Muscle layer of duodenum (tissue), 2 donors: Measurements from ENCODE around the gene TPMT.
"Not testable (repeated sequence)": the region's sequence is repeated elsewhere in the genome, so short reads cannot be mapped to it uniquely, and the experiment has no call there.

Source experiments
- H3K27ac ChIP-seq: one replicate; pipeline ENCODE4 v1.7.0; 2013; ENCODE audit warnings: mild to moderate bottlenecking, low read length
- H3K27me3 ChIP-seq: one replicate; pipeline ENCODE4 v1.7.0; 2013; ENCODE audit warnings: low read depth, mild to moderate bottlenecking, control low read depth, low read length
- H3K36me3 ChIP-seq, 2 donors: one replicate each; pipeline ENCODE4 v1.7.0; 2013; ENCODE audit warnings: low read length in 2 of 2, control low read depth in 1 of 2, mild to moderate bottlenecking in 1 of 2; ENCODE audit not compliant: insufficient read depth in 2 of 2, control insufficient read depth in 1 of 2
- H3K4me1 ChIP-seq, 2 donors: one replicate each; pipeline ENCODE4 v1.7.0; 2013; ENCODE audit warnings: low read length in 2 of 2, mild to moderate bottlenecking in 2 of 2, control low read depth in 1 of 2, moderate library complexity in 1 of 2; ENCODE audit not compliant: insufficient read depth in 2 of 2, control insufficient read depth in 1 of 2
- H3K4me3 ChIP-seq, 2 donors: one replicate each; pipeline ENCODE4 v1.7.0; 2013; ENCODE audit warnings: low read length in 2 of 2, low read depth in 1 of 2, mild to moderate bottlenecking in 1 of 2
- H3K9me3 ChIP-seq, 2 donors: one replicate each; pipeline ENCODE4 v1.7.0; 2013; ENCODE audit warnings: low read length in 2 of 2, control low read depth in 1 of 2, mild to moderate bottlenecking in 1 of 2; ENCODE audit not compliant: control insufficient read depth in 1 of 2
- donor health status: healthy.

TPMT gene

GRCh38 chr6:18178960-18179615, 24.2 kb upstream of the TPMT start:
- no peak overlapping the region for H3K27ac ChIP-seq
- no peaks in the 10 kb centered on the region for H3K27me3 ChIP-seq
- H3K4me1 ChIP-seq: no peaks in the 10 kb centered on the region
- peaks cover 0 to 7% of the 10 kb centered on the region in 2 donors for H3K36me3 ChIP-seq
- no peak overlapping the region for H3K4me3 ChIP-seq
- no peaks in the 10 kb centered on the region for H3K9me3 ChIP-seq

GRCh38 chr6:18177286-18177965, 22.5 kb upstream of the TPMT start:
- no peaks in the 10 kb centered on the region for H3K4me1 ChIP-seq
- no peak overlapping the region for H3K27ac ChIP-seq
- H3K36me3 ChIP-seq: peaks cover 0 to 7% of the 10 kb centered on the region in 2 donors
- no peaks in the 10 kb centered on the region for H3K9me3 ChIP-seq
- H3K4me3 ChIP-seq: no peak overlapping the region
- no peaks in the 10 kb centered on the region for H3K27me3 ChIP-seq

- not testable (repeated sequence) for H3K9me3 ChIP-seq, H3K4me1 ChIP-seq, H3K27me3 ChIP-seq, H3K27ac ChIP-seq, H3K4me3 ChIP-seq
- H3K36me3 ChIP-seq: peaks cover 0 to 15% of the 10 kb centered on the region in 2 donors
Measured at GRCh38 chr6:18176198-18176597, 21.3 kb upstream of the TPMT start.

GRCh38 chr6:18171871-18172270, 17.0 kb upstream of the TPMT start:
- no peak overlapping the region for H3K4me3 ChIP-seq
- no peaks in the 10 kb centered on the region for H3K4me1 ChIP-seq
- H3K9me3 ChIP-seq: peaks cover 4% of the 10 kb centered on the region in 2 donors
- no peaks in the 10 kb centered on the region for H3K27me3 ChIP-seq
- peaks cover 9 to 28% of the 10 kb centered on the region in 2 donors for H3K36me3 ChIP-seq
- no peak overlapping the region for H3K27ac ChIP-seq

DNA sequence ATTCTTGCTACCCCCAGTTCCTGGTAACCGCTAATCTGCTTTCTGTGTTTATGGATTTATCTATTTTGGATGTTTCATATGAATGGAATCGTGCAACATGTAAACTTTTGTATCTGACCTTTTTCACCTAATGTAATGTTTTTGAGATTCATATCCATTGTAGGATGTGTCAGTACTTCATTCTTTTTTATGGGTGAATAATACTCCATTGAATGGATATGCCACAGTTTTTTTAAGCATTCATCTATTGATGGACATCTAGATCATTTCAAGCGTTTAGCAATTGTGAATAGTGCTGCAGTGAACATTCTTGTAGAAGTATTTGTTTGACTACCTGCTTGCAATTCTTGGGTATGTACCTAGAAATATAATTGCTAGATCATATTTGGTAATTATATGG, 13.4 kb upstream of the TPMT start:
- Histone ChIP-seq H3K4me3 (no peak overlapping the region), H3K4me1 (no peaks in the 10 kb centered on the region), H3K27me3 (no peaks in the 10 kb centered on the region), H3K27ac (no peak overlapping the region), H3K36me3 (peaks cover 9 to 40% of the 10 kb centered on the region in 2 donors), H3K9me3 (peaks cover 4% of the 10 kb centered on the region in 2 donors)

DNA sequence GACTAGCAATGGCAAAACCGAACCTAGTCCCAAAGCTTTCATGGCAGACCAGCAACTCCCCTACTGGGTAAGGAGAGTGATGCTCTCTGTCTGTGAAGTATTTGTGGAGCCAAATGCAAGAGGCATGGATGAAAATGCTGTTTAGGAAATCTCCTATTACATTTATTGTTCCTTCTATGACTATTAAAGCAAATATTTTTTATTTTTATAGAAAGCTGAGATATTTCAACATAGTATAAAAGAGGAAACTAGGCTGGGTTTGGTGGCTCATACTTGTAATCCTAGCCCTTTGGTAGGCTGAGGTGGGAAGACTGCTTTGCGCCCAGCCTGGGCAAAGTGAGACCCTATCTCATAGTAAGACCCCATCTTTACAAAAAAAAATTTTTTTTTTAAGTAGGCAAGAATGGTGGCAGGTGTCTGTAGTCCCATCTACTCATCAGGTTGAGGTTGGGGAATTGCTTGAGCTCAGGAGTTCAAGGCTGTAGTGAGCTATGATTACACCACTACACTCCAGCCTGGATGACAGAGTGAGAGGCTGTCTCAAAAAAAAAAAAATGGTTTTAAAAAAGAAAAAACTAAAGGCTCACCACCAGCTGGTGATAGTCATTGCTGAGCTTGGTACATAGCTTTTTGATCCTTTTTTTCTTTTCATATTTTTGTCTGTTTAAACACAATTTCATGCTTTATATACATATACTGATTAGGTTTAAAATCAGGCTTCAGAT, 11.6 kb upstream of the TPMT start:
- Histone ChIP-seq H3K27me3 (no peaks in the 10 kb centered on the region), H3K4me3 (no peak overlapping the region), H3K36me3 (peaks cover 13 to 51% of the 10 kb centered on the region in 2 donors), H3K27ac (no peak overlapping the region), H3K4me1 (no peaks in the 10 kb centered on the region), H3K9me3 (peaks cover 4% of the 10 kb centered on the region in 2 donors)

- Histone ChIP-seq H3K9me3 (peaks cover 4% of the 10 kb centered on the region in 2 donors), H3K27me3 (no peaks in the 10 kb centered on the region), H3K36me3 (peaks cover 20 to 55% of the 10 kb centered on the region in 2 donors), H3K4me1 (no peaks in the 10 kb centered on the region), H3K4me3 (no peak overlapping the region), H3K27ac (no peak overlapping the region)
Measured at GRCh38 chr6:18165751-18166150, 10.9 kb upstream of the TPMT start.

DNA sequence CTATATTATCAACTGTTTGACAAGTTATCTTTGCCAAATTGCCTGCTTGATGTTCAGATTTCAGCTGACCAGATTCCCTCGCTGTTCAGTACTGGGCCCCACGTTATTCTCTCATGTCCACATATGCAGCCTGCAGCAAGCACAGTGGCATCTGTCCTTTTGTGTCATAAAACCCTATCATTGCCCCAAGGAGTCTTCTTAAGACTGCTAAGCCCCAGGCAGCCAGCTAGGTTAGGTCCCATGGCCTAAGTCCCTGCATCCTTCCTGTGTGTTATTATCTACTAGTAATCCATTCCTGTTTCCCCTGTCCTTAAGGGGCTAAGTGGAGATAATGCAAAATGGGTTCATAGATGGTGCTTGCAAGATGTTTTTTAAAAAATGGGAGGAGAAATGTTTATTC, 7.5 kb upstream of the TPMT start:
- peaks cover 19 to 47% of the 10 kb centered on the region in 2 donors for H3K36me3 ChIP-seq
- no peak overlapping the region for H3K4me3 ChIP-seq
- H3K9me3 ChIP-seq: no peaks in the 10 kb centered on the region
- H3K27ac ChIP-seq: no peak overlapping the region
- H3K27me3 ChIP-seq: no peaks in the 10 kb centered on the region
- H3K4me1 ChIP-seq: no peaks in the 10 kb centered on the region

DNA sequence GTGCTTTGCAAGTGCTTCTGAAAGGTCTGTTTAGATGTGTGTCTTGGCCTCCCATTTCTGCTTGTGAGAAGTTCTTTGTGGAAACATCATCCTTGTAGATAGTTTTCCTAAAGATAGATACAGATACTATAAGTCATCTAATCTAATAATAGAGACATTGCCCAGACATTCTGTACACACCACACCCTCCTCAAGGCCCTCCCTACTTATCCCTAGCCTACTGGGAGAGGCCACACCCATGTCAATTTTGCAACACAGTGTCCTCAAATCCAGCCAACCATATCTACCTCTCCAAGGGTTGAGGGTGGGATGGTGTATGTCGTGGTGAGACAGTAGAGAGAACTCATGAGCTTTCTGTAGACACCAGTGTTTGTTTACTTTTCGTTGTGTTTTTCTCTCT, 6.6 kb upstream of the TPMT start:
- Histone ChIP-seq H3K9me3 (no peaks in the 10 kb centered on the region), H3K27ac (no peak overlapping the region), H3K4me1 (peaks cover 0 to 2% of the 10 kb centered on the region in 2 donors), H3K36me3 (peaks cover 19 to 44% of the 10 kb centered on the region in 2 donors), H3K4me3 (no peak overlapping the region), H3K27me3 (no peaks in the 10 kb centered on the region)

- Histone ChIP-seq H3K4me1 (peaks cover 0 to 7% of the 10 kb centered on the region in 2 donors), H3K9me3 (no peaks in the 10 kb centered on the region), H3K27ac (no peak overlapping the region), H3K4me3 (no peak overlapping the region), H3K36me3 (peaks cover 19 to 39% of the 10 kb centered on the region in 2 donors), H3K27me3 (no peaks in the 10 kb centered on the region)
Measured at GRCh38 chr6:18160911-18161310, 6.0 kb upstream of the TPMT start.

DNA sequence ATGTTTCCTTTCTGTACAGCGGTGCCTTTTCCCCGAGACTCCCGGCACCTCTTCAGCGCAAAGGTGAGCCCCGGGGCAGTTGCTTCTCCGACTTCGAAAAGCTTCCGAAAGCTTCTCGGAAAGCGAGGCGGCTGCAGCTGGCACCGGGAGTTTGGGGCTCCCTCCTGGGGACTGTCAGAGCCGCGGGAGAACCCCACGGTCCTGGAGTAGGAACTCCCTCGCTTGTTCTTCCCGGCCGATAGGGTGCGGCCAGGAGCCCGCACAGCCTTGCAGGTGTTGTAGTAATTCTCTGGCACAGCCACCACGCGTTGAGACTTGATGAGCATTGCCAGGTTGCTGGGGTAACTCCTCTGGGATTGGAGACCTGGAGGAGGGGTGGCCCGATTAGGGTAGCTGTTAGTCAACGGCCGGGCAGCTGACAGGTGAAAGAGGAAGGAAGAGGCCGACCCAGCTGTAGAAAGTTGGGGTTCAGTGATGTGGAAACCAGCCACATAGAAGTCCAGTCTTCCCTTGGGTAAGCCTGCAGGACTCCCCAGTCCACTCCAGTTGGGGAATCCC, 1.1 kb upstream of the TPMT start:
- no peaks in the 10 kb centered on the region for H3K27me3 ChIP-seq
- H3K4me3 ChIP-seq: peak overlapping the region; percentile 86 to 97
- H3K9me3 ChIP-seq: no peaks in the 10 kb centered on the region
- H3K27ac ChIP-seq: peak overlapping the region; percentile 67
- peaks cover 7 to 10% of the 10 kb centered on the region in 2 donors for H3K36me3 ChIP-seq
- peaks cover 3 to 18% of the 10 kb centered on the region in 2 donors for H3K4me1 ChIP-seq
